Uterus (tissue), 4 donors: Measurements from ENCODE around the gene FAM9A. TPM values are rescaled to one million over a fixed set of nuclear protein-coding genes. Genes with fewer than 3 reads are reported as not detected.
"Not testable (repeated sequence)": the region's sequence is repeated elsewhere in the genome, so short reads cannot be mapped to it uniquely, and the experiment has no call there.

Source experiments
- DNase-seq, 2 donors: peaks; one replicate each; pipeline ENCODE4 v3.0.0-alpha.2; 2019 to 2020
- H3K27ac ChIP-seq, 2 donors: fragments of 200-600 bp; sonication (generic); 1 replicate in 1 of 2; 2 replicates in 1 of 2; pipeline ENCODE4 v1.5.1; 2016 to 2018
- H3K27me3 ChIP-seq, 2 donors: fragments of 200-600 bp; sonication (generic); one replicate each; pipeline ENCODE4 v1.5.1; 2018 to 2019; ENCODE audit warnings: control low read depth in 1 of 2
- H3K36me3 ChIP-seq, 2 donors: fragments of 200-600 bp; sonication (generic); one replicate each; pipeline ENCODE4 v1.5.1; 2019; ENCODE audit warnings: control low read depth in 1 of 2
- H3K4me1 ChIP-seq, 2 donors: fragments of 200-600 bp; sonication (generic); one replicate each; pipeline ENCODE4 v1.5.1; 2018 to 2019; ENCODE audit warnings: control low read depth in 1 of 2
- H3K4me3 ChIP-seq, 2 donors: fragments of 200-600 bp; sonication (generic); 1 replicate in 1 of 2; 2 replicates in 1 of 2; pipeline ENCODE4 v1.5.1; 2018 to 2019; ENCODE audit warnings: mild to moderate bottlenecking in 1 of 2
- H3K9me3 ChIP-seq, 2 donors: fragments of 200-600 bp; sonication (generic); one replicate each; pipeline ENCODE4 v1.5.1; 2019; ENCODE audit warnings: control low read depth in 1 of 2
- POLR2A ChIP-seq, 2 donors: fragments of 450-650 bp; IDR thresholded peaks; one replicate each; pipeline ENCODE4 v1.6.1; 2016; ENCODE audit warnings: antibody characterized with exemption in 2 of 2, mild to moderate bottlenecking in 1 of 2, moderate library complexity in 1 of 2
- intact Hi-C: fragments of 100-400 bp; cut with DNase I; formaldehyde crosslinking; loops from one replicate; pipeline ENCODE4 v1.15.1; 2023; ENCODE audit warnings: low total_unique reads
- total RNA-seq, 4 donors: library from RNA; depleted of rRNA in 3 of 4; stranded (reverse); fragments of >200 nt in 3 of 4; gene quantifications; one replicate each; pipeline versions ENCODE4 v1.1.0 to v1.2.4, GENCODE V29; 2014 to 2023
- TF ChIP-seq, protein P1 (sequence below), 4 experiments: fragments of 200-600 bp in 2 of 4; fragments of 450-650 bp in 2 of 4; sonication (generic) in 2 of 4; IDR thresholded peaks; one replicate each; pipeline ENCODE4 v1.5.1; 2016 to 2019; ENCODE audit warnings: antibody characterized with exemption in 4 of 4, mild to moderate bottlenecking in 2 of 4, moderate library complexity in 1 of 4
- donor health status: DM: yes; HTN: yes; CAD: no.

Gene FAM9A
- total RNA-seq, 4 donors from 2014 or later: not detected

DNA sequence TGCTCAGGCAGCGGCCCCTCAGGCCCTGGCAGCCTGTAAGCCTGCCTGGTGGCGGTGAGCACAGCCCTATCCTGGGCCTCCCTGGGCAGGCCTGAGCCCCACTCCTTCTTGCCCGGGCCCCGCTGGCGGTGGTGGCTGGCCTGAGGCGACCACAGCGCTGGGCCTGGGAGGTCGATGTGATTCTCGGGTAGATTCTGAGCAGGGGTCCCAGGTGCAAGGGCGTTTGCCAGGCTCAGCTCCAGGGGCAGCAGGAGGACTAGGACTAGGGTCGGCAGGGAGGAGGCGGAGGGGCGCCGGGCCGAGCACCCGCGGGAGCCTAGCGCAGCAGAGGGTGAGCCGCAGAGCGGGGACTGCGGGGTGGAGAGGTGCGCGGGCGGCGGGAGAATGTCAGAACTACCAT lies 17.0 kb downstream of the FAM9A start:
- no peak for DNase-seq
- H3K9me3 ChIP-seq: no peaks in the 10 kb centered on the region
- H3K4me3 ChIP-seq: no peak overlapping the region
- no peaks in the 10 kb centered on the region for H3K4me1 ChIP-seq
- intact Hi-C loops: no loop called here
- H3K27me3 ChIP-seq: no peaks in the 10 kb centered on the region
- no peaks in the 10 kb centered on the region for H3K36me3 ChIP-seq
- TF ChIP-seq POLR2A (IDR thresholded peaks at IDR 0.05): no peak
- TF ChIP-seq, protein P1, sequence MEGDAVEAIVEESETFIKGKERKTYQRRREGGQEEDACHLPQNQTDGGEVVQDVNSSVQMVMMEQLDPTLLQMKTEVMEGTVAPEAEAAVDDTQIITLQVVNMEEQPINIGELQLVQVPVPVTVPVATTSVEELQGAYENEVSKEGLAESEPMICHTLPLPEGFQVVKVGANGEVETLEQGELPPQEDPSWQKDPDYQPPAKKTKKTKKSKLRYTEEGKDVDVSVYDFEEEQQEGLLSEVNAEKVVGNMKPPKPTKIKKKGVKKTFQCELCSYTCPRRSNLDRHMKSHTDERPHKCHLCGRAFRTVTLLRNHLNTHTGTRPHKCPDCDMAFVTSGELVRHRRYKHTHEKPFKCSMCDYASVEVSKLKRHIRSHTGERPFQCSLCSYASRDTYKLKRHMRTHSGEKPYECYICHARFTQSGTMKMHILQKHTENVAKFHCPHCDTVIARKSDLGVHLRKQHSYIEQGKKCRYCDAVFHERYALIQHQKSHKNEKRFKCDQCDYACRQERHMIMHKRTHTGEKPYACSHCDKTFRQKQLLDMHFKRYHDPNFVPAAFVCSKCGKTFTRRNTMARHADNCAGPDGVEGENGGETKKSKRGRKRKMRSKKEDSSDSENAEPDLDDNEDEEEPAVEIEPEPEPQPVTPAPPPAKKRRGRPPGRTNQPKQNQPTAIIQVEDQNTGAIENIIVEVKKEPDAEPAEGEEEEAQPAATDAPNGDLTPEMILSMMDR (IDR thresholded peaks at IDR 0.05): no peak
- no peak overlapping the region for H3K27ac ChIP-seq

DNA sequence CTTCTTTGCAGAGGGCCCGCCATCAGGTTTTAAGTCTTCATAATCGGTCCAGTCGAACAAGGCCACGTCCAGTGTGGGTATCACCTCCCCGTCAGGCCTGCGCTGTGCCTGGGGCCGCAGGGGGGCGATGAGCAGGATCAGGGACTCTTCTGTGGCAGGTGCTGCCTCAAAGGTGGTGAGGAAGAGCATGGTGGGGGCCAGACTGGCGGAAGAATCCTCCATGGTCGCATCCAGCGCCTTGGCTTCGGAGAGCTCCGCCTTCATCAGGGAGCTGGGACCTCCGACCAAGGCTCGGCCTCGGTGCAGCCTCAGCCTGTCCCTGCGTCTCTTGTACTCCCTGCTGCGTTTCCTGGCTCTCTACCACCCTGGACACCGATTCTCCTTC lies 17.5 kb downstream of the FAM9A start:
- H3K9me3 ChIP-seq: no peaks in the 10 kb centered on the region

DNA sequence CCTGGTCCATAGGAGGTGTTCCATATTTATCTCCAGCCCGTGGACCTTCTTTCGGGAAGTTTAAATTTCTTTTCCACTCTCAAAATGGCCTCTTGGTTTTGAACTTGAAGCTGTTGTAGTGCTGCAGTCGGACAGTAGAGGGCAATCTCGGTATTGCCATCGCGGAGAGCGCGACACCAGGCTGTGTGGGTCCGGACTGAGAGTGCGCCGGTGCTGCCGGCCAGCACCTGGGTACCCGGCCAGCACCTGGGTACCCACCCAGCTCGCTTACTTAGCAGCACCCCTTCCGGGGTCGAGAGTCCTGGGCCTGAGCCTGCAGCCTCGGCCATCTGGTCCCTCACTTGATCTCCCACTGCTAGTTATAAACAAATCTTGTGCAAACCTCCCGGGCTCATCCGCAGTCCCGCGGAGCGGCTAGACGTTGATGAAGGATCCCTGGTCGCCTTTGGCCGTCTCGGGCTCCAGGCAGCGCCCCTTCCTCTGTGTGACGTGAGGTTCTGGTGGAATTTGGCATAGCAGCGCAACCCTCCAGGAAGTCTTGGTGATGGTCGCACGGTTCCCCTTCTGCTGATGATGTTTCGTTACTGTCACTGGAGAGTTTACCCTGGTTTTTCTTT lies 18.0 kb downstream of the FAM9A start:
- intact Hi-C loops: no loop called here

More for the DNA sequence above, 17.5 kb downstream of the FAM9A start:
- DNase-seq: no peak
- no peak overlapping the region for H3K27ac ChIP-seq
- H3K4me1 ChIP-seq: no peaks in the 10 kb centered on the region
- H3K36me3 ChIP-seq: no peaks in the 10 kb centered on the region
- H3K27me3 ChIP-seq: no peaks in the 10 kb centered on the region
- intact Hi-C loops: no loop called here
- no peak overlapping the region for H3K4me3 ChIP-seq
- no peak for TF ChIP-seq POLR2A (IDR thresholded peaks at IDR 0.05)
- TF ChIP-seq, protein P1 (IDR thresholded peaks at IDR 0.05): no peak

DNA sequence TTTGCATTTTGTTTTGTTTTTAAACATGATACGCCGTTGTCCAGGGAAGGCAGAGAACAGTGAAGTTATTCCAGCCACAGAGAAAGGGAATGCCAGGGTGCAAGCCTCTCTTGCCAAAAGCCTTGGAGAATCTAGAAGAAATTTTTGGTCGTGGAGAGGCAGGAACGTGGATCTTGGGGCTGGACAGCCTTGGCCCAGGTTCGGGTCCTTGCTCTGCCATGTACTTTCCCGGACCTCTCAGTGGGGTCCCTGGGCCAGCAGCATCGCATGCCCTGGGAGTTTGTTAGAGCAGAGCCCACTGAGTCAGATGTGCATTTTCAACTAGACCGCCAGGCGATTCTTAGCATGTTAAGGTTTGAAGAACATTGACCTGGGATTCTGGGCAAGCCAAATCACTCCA lies 18.6 kb downstream of the FAM9A start:
- no peaks in the 10 kb centered on the region for H3K36me3 ChIP-seq
- H3K27me3 ChIP-seq: no peaks in the 10 kb centered on the region
- H3K27ac ChIP-seq: no peak overlapping the region
- H3K9me3 ChIP-seq: no peaks in the 10 kb centered on the region
- H3K4me1 ChIP-seq: no peaks in the 10 kb centered on the region
- intact Hi-C loops: no loop called here
- TF ChIP-seq, protein P1 (IDR thresholded peaks at IDR 0.05): no peak
- no peak for TF ChIP-seq POLR2A (IDR thresholded peaks at IDR 0.05)
- DNase-seq: no peak
- no peak overlapping the region for H3K4me3 ChIP-seq

More for the DNA sequence above, 18.0 kb downstream of the FAM9A start:
- Histone ChIP-seq H3K27me3 (no peaks in the 10 kb centered on the region), H3K9me3 (no peaks in the 10 kb centered on the region), H3K27ac (no peak overlapping the region), H3K36me3 (no peaks in the 10 kb centered on the region), H3K4me1 (no peaks in the 10 kb centered on the region), H3K4me3 (no peak overlapping the region)
- TF ChIP-seq, protein P1 (IDR thresholded peaks at IDR 0.05): peak in 1 of 4 experiments; percentile 8
- no peak for TF ChIP-seq POLR2A (IDR thresholded peaks at IDR 0.05)
- DNase-seq: no peak

DNA sequence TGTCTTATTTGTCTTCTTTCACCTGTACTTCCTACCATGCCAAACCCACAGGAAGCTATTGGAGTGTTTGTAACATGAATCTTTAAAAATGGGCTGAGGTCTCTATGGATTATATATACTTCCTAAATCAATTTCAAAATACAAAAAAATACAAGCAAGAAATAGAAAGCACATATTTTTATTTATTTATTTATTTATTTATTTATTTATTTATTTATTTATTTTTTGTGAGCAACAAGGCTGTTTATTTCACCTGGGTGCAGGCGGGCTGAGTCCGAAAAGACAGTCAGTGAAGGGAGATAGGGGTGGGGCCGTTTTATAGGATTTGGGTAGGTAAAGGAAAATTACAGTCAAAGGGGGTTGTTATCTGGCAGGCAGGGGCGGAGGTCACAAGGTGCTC lies 19.3 kb downstream of the FAM9A start:
- H3K4me1 ChIP-seq, H3K9me3 ChIP-seq, DNase-seq, H3K27me3 ChIP-seq, intact Hi-C loops, H3K27ac ChIP-seq, H3K4me3 ChIP-seq, H3K36me3 ChIP-seq: not testable (repeated sequence)

DNA sequence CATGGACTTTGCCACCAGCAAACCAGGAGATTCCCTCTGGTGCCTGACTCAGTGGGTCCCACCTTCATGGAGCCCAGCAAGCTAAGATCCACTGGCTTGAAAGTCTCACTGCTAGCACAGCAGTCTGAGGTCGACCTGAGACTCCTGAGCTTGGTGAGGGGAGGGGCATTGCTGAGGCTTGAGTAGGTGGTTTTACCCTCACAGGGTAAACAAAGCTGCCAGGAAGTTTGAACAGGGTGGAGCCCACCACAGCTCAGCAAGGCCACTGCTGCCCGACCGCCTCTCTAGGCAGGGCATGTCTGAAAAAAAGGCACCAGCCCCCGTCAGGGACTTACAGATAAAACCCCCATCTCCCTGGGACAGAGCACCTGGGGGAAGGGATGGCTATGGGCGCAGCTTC lies 28.1 kb downstream of the FAM9A start:
- H3K4me1 ChIP-seq: no peaks in the 10 kb centered on the region
- no peaks in the 10 kb centered on the region for H3K9me3 ChIP-seq
- intact Hi-C loops: no loop called here
- H3K4me3 ChIP-seq: no peak overlapping the region
- H3K27ac ChIP-seq: no peak overlapping the region
- no peaks in the 10 kb centered on the region for H3K27me3 ChIP-seq
- no peak for DNase-seq
- no peak for TF ChIP-seq POLR2A (IDR thresholded peaks at IDR 0.05)
- TF ChIP-seq, protein P1 (IDR thresholded peaks at IDR 0.05): no peak
- no peaks in the 10 kb centered on the region for H3K36me3 ChIP-seq
